Gastroesophageal sphincter (tissue), 4 donors: ENCODE results near the gene LLGL2. TPM values are rescaled to one million over a fixed set of nuclear protein-coding genes. Genes with fewer than 3 reads are reported as not detected.

Source experiments
- ATAC-seq: fragments of 150-250 bp; one replicate; pipeline ENCODE4 v1.9.1; 2016; ENCODE audit warnings: mild to moderate bottlenecking, moderate library complexity
- H3K27ac ChIP-seq, 4 donors: fragments of 200-600 bp; sonication (generic) in 3 of 4; 1 replicate in 3 of 4; 2 replicates in 1 of 4; pipeline ENCODE4 v1.5.1; 2016 to 2019
- H3K27me3 ChIP-seq: fragments of 200-600 bp; sonication (generic); one replicate; pipeline ENCODE4 v1.5.1; 2019
- H3K36me3 ChIP-seq, 2 donors: fragments of 200-600 bp; sonication (generic); one replicate each; pipeline ENCODE4 v1.5.1; 2019; ENCODE audit warnings: control low read depth in 1 of 2
- H3K4me1 ChIP-seq, 3 donors: fragments of 200-600 bp; sonication (generic); 1 replicate in 2 of 3; 2 replicates in 1 of 3; pipeline ENCODE4 v1.5.1; 2016 to 2019; ENCODE audit warnings: control low read depth in 2 of 3
- H3K4me3 ChIP-seq, 2 donors: fragments of 200-600 bp; sonication (generic); one replicate each; pipeline ENCODE4 v1.5.1; 2019; ENCODE audit warnings: mild to moderate bottlenecking in 1 of 2, moderate library complexity in 1 of 2
- H3K9me3 ChIP-seq, 3 donors: fragments of 200-600 bp; sonication (generic); one replicate each; pipeline ENCODE4 v1.5.1; 2017 to 2019; ENCODE audit warnings: control low read depth in 2 of 3
- EP300 ChIP-seq: sonication (generic); formaldehyde crosslinking; IDR thresholded peaks from one replicate; pipeline ENCODE4 v1.6.1; 2017; ENCODE audit warnings: antibody characterized with exemption, mild to moderate bottlenecking
- POLR2A ChIP-seq, 2 donors: fragments of 450-650 bp; IDR thresholded peaks; one replicate each; pipeline ENCODE4 v1.6.1; 2017; ENCODE audit warnings: antibody characterized with exemption in 2 of 2, mild to moderate bottlenecking in 2 of 2, moderate library complexity in 1 of 2
- POLR2AphosphoS5 ChIP-seq: sonication (generic); formaldehyde crosslinking; IDR thresholded peaks from one replicate; pipeline ENCODE4 v1.6.1; 2017; ENCODE audit warnings: antibody characterized with exemption
- WGBS, 2 donors: methylation state at CpG; one replicate each; pipeline ENCODE4 v1.1.5; 2018; ENCODE audit warnings: low coverage in 1 of 2; 5-methylcytosine and 5-hydroxymethylcytosine counted together
- total RNA-seq, 4 donors: library from RNA; depleted of rRNA; stranded (reverse); fragments of >200 nt; gene quantifications; one replicate each; pipeline ENCODE4 v1.1.0, GENCODE V29; 2016
- TF ChIP-seq, protein P1 (sequence below), 4 experiments: fragments of 200-600 bp in 2 of 4; fragments of 450-650 bp in 2 of 4; sonication (generic) in 1 of 4; IDR thresholded peaks; one replicate each; pipeline ENCODE4 v1.5.1; 2017 to 2019; ENCODE audit warnings: antibody characterized with exemption in 4 of 4, mild to moderate bottlenecking in 2 of 4, moderate library complexity in 2 of 4

LLGL2 gene
- total RNA-seq, 4 donors from 2014 or later: 2.3 to 7.9 (median 5.8) TPM

GRCh38 chr17:75526555-75527270 is 1.2 kb downstream of the LLGL2 start:
- no peaks in the 10 kb centered on the region for H3K27me3 ChIP-seq
- no peak for ATAC-seq
- WGBS, 2 donors: 80% methylated on average over 6 of the region's 13 CpGs; no CpG with 5 or more reads in 1 of the 2 donors
- H3K4me1 ChIP-seq: peaks cover 0 to 26% (median 7%) of the 10 kb centered on the region in 3 donors
- TF ChIP-seq POLR2AphosphoS5 (no peak), EP300 (no peak), POLR2A (IDR thresholded peaks at IDR 0.05) (no peak)
- TF ChIP-seq, protein P1, sequence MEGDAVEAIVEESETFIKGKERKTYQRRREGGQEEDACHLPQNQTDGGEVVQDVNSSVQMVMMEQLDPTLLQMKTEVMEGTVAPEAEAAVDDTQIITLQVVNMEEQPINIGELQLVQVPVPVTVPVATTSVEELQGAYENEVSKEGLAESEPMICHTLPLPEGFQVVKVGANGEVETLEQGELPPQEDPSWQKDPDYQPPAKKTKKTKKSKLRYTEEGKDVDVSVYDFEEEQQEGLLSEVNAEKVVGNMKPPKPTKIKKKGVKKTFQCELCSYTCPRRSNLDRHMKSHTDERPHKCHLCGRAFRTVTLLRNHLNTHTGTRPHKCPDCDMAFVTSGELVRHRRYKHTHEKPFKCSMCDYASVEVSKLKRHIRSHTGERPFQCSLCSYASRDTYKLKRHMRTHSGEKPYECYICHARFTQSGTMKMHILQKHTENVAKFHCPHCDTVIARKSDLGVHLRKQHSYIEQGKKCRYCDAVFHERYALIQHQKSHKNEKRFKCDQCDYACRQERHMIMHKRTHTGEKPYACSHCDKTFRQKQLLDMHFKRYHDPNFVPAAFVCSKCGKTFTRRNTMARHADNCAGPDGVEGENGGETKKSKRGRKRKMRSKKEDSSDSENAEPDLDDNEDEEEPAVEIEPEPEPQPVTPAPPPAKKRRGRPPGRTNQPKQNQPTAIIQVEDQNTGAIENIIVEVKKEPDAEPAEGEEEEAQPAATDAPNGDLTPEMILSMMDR (IDR thresholded peaks at IDR 0.05): no peak
- H3K36me3 ChIP-seq: peaks cover 0 to 8% of the 10 kb centered on the region in 2 donors
- H3K9me3 ChIP-seq: no peaks in the 10 kb centered on the region
- peak overlapping the region in 1 of 4 donors; percentile 79 for H3K27ac ChIP-seq
- peak overlapping the region in 1 of 2 donors; percentile 76 for H3K4me3 ChIP-seq

DNA sequence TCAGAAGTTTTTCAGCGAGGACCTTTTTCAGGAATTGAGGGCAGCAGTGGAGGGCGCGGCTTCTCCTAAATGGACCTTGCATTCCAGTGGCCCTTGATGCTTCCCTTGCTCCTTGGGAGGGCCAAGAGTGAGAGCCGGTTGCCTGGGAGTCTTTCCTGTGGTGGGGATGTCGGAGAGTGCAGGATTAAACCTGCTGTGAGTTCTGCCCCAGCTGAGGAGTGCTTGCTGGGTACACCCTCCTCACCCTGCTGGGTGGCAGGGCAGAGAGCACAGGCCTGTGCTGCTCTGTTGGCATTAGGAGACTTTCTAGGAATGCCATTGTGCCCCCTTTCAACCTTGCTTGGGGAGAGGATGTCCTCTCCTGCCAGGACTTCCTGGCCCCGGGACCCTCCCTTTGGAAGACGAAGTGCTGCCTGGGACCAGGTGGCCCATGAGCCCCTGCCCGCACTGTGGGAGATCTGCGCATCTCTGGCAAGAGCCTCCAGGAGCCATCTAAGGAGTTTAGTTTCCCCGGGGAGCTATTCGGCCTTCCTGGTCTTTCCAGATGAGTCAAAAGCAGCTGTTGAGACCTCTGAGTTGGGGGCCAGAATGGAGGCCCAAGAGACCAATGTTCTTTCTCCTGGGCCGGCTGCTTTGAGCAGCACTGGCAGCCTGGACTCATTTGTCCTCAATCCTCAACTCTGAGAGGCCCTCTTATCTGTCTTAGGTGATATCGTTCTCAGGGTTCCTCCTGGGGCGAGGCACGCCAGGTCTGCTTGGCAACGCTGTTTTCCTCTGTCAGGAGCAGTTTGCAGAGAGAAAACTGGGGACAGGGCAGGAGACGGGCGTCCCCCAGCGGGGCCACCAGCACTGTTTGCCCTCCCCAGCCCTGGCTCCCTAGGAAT is 5.6 kb downstream of the LLGL2 start:
- H3K9me3 ChIP-seq: no peaks in the 10 kb centered on the region
- H3K27me3 ChIP-seq: no peaks in the 10 kb centered on the region
- peaks cover 0 to 8% (median 4%) of the 10 kb centered on the region in 3 donors for H3K4me1 ChIP-seq
- 100% methylated on average over 4 of the region's 19 CpGs; no CpG with 5 or more reads in 1 of the 2 donors for WGBS, 2 donors
- H3K27ac ChIP-seq: no peak overlapping the region
- H3K36me3 ChIP-seq: no peaks in the 10 kb centered on the region
- ATAC-seq: no peak
- TF ChIP-seq EP300 (no peak), POLR2A (IDR thresholded peaks at IDR 0.05) (no peak), POLR2AphosphoS5 (no peak)
- TF ChIP-seq, protein P1 (IDR thresholded peaks at IDR 0.05): no peak
- H3K4me3 ChIP-seq: no peak overlapping the region

DNA sequence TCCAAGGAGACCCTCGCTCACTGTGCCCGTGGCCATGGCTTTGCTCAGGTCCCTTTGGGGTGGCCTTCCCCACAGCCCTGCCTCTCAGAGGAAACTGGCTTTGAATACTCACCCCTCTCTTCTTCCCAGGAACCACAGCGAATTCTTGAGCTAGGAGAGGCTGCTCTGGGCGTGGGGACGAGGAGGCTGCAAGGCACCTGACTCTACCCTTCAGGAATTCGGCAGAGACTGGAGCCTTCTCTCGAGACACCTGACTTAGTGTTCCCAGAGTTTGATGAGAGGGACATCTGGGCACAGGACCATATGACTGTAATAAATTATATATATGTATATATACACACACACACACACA is 6.2 kb downstream of the LLGL2 start:
- ATAC-seq: no peak
- no peak overlapping the region for H3K4me3 ChIP-seq
- WGBS, 2 donors: 80% methylated on average over 1 of the region's 7 CpGs; no CpG with 5 or more reads in 1 of the 2 donors
- H3K4me1 ChIP-seq: peaks cover 0 to 2% (median 0%) of the 10 kb centered on the region in 3 donors
- no peaks in the 10 kb centered on the region for H3K27me3 ChIP-seq
- no peak overlapping the region for H3K27ac ChIP-seq
- no peak for TF ChIP-seq POLR2A (IDR thresholded peaks at IDR 0.05)
- no peak for TF ChIP-seq EP300
- no peak for TF ChIP-seq POLR2AphosphoS5
- H3K9me3 ChIP-seq: no peaks in the 10 kb centered on the region
- H3K36me3 ChIP-seq: no peaks in the 10 kb centered on the region

- TF ChIP-seq, protein P1 (IDR thresholded peaks at IDR 0.05): no peak
- TF ChIP-seq POLR2AphosphoS5 (no peak), EP300 (no peak), POLR2A (IDR thresholded peaks at IDR 0.05) (no peak)
- no peaks in the 10 kb centered on the region for H3K9me3 ChIP-seq
- no peaks in the 10 kb centered on the region for H3K27me3 ChIP-seq
- no peaks in the 10 kb centered on the region for H3K4me1 ChIP-seq
- no peaks in the 10 kb centered on the region for H3K36me3 ChIP-seq
- H3K27ac ChIP-seq: no peak overlapping the region
- ATAC-seq: no peak
- 79 to 80% methylated on average over 2 to 10 of the region's 15 CpGs for WGBS, 2 donors
- H3K4me3 ChIP-seq: no peak overlapping the region
These were observed 9.6 kb downstream of the LLGL2 start for GRCh38 chr17:75535119-75535537.

DNA sequence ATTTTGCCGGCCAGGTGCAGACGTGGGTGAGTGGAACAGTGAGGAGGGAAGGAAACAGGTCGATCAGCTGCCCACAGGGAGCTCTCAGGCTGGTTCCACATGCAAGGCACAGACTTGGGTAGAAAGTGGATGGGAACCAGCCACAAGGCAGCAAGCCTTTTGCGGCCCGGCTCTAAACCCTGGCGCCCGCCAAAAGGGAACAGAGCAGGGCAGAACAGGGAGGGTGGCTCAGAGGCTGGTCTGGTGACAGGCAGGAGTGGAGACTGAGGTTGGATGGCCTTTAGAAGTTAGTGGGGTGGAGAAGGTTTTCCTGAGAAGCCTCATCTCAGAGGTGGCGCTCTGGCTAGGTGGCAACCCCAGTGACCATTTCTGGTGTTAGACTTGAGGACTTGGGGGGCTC is 10.4 kb downstream of the LLGL2 start:
- Histone ChIP-seq H3K9me3 (no peaks in the 10 kb centered on the region), H3K4me3 (no peak overlapping the region), H3K27me3 (no peaks in the 10 kb centered on the region), H3K36me3 (no peaks in the 10 kb centered on the region), H3K4me1 (no peaks in the 10 kb centered on the region), H3K27ac (no peak overlapping the region)
- ATAC-seq: no peak
- 93 to 100% methylated on average over 1 to 5 of the region's 8 CpGs for WGBS, 2 donors
- TF ChIP-seq POLR2A (IDR thresholded peaks at IDR 0.05): no peak
- TF ChIP-seq POLR2AphosphoS5: no peak
- no peak for TF ChIP-seq EP300
- TF ChIP-seq, protein P1 (IDR thresholded peaks at IDR 0.05): no peak
